Stimulated activated CD4-positive, alpha-beta T cell treated with anti-CD3 and anti-CD28 coated beads, Interleukin-15, amount 100 ng/mL, for 24 hours (primary cell): ENCODE measurements around the gene SLC47A2.

ENCODE experiments used
- DNase-seq: peaks from one replicate; pipeline ENCODE4 v3.0.0-alpha.2; 2020

SLC47A2 gene

GRCh38 chr17:19725486-19725885 is 9.1 kb upstream of the SLC47A2 start:
- no peak for DNase-seq

GRCh38 chr17:19724501-19725420 is 8.4 kb upstream of the SLC47A2 start:
- DNase-seq, result peak; percentile 73

GRCh38 chr17:19723964-19724363 is 7.6 kb upstream of the SLC47A2 start:
- no peak for DNase-seq

- DNase-seq, result no peak
These were observed 4.4 kb upstream of the SLC47A2 start for GRCh38 chr17:19720631-19721426.

GRCh38 chr17:19720210-19720475 is 3.8 kb upstream of the SLC47A2 start:
- DNase-seq, result no peak

- no peak for DNase-seq
These were observed 3.2 kb upstream of the SLC47A2 start for GRCh38 chr17:19719355-19720209.

- no peak for DNase-seq
These were observed 2.4 kb upstream of the SLC47A2 start for GRCh38 chr17:19718613-19719354.

GRCh38 chr17:19718041-19718612 is 1.7 kb upstream of the SLC47A2 start:
- DNase-seq, result no peak

- no peak for DNase-seq
These were observed 1.1 kb upstream of the SLC47A2 start for GRCh38 chr17:19717411-19717908.

GRCh38 chr17:19717031-19717360 is 612 bp upstream of the SLC47A2 start:
- no peak for DNase-seq

GRCh38 chr17:19714542-19715411 is 1.6 kb downstream of the SLC47A2 start:
- no peak for DNase-seq

GRCh38 chr17:19713901-19714361 is 2.5 kb downstream of the SLC47A2 start:
- no peak for DNase-seq

- DNase-seq, result no peak
These were observed 2.9 kb downstream of the SLC47A2 start for GRCh38 chr17:19713462-19713861.

GRCh38 chr17:19712436-19713004 is 3.9 kb downstream of the SLC47A2 start:
- no peak for DNase-seq

GRCh38 chr17:19709841-19710240 is 6.5 kb downstream of the SLC47A2 start:
- no peak for DNase-seq

- DNase-seq, result no peak
These were observed 7.8 kb downstream of the SLC47A2 start for GRCh38 chr17:19708431-19709175.

GRCh38 chr17:19707728-19708221 is 8.6 kb downstream of the SLC47A2 start:
- no peak for DNase-seq

- DNase-seq, result no peak
These were observed 9.3 kb downstream of the SLC47A2 start for GRCh38 chr17:19706791-19707727.
